GM19193 (cell line): ENCODE data around the gene RPL6.

Experiments used
- POLR2A ChIP-seq: IDR thresholded peaks from 4 replicates; pipeline ENCODE4 v1.6.1; 2011; ENCODE audit not compliant: insufficient read depth, insufficient read length; ENCODE audit errors: extremely low read depth

Gene RPL6

DNA sequence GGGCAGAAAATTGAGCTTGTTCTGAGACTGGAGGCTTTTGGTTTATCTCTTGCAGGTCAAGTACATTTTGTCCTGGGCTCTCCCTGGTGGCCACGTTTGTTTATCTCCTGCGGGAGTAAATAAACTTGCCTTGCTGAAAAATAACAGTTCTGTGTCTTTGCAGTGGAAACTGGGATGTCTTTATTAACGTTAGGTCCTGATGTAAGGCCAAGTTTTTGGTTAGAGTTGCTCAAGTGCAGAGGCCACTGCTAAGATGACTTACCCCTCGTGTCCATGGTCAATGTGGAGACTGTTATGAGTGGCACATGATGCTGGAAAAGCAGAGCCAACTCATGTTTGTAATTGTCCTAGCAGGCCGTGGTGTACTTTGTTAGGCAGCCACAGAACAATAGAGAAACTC, 13.1 kb upstream of the RPL6 start:
- no peak for TF ChIP-seq POLR2A

DNA sequence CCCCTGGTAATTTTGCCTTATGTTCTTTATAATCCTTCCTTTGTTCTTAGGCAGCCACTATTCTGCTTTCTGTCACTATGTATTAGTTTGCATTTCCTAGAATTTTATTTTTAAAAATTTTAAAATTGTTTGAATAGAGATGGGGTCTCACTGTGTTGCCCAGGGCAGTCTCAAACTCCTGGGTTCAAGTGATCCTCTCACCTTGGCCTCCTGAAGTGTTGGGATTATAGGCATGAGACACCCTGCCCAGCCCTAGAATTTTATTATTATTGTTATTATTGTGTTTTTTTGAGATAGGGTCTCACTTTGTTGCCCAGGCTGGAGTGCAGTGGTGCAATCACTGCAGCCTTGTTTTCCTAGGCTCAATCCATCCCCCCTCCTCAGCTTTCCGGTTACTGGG, 12.0 kb upstream of the RPL6 start:
- no peak for TF ChIP-seq POLR2A

DNA sequence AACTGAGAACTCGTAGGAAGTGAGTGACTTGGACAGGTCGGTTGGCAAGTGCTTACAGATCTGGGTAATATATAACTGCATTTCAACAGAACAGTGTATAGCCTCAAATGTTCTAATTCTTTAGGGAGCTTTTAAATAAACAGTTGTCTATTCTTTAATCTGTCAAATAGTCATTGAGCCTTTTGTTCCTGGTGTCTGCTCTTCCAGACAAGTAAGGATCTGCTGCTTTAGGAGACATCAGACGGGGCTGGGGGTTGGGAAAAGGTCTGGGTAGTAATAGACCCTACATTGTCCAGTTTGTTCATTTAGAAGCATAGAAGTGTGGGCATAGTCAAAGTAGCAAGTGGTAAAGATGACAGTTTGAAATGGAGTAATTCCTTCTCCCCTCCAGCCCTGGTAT, 11.3 kb upstream of the RPL6 start:
- no peak for TF ChIP-seq POLR2A

DNA sequence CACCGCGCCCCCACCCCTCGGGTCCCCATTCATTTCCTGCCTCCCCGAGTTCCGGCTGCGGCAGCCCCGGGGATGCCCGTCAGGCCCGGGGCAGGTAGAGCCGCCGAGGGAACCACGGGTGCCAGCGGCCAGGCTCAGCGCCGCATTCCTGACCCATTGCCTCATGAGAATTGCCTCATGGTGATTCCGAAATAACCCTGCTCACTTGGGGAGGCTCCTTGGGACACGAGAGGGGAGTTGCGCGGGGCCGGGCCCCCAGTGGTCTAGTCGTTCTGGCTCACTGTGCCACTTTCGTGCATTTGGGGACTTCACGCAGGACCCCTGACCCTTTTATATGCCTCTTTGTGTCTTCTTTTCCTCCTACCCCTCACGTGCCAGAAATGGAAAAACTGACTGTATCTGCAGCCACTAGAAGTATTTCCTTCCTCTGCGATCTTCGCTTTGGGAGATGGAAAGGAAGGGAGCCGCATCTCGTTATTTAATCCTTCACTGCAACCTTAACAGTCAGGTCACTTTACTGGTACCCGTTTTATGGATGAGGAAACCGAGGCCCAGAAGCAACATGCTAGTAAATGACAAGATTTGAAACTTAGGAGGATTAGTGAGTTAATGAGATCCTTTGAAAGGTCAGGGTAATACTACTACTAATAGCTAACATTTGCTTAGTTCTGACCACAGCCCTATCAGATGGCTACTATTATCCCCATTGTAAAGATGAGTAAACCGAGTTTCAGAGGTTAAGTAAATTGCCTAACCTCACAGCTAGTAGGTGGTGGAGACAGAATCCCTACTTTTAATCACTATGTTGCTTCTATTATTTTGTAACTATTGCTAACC, 10.1 kb upstream of the RPL6 start:
- no peak for TF ChIP-seq POLR2A

DNA sequence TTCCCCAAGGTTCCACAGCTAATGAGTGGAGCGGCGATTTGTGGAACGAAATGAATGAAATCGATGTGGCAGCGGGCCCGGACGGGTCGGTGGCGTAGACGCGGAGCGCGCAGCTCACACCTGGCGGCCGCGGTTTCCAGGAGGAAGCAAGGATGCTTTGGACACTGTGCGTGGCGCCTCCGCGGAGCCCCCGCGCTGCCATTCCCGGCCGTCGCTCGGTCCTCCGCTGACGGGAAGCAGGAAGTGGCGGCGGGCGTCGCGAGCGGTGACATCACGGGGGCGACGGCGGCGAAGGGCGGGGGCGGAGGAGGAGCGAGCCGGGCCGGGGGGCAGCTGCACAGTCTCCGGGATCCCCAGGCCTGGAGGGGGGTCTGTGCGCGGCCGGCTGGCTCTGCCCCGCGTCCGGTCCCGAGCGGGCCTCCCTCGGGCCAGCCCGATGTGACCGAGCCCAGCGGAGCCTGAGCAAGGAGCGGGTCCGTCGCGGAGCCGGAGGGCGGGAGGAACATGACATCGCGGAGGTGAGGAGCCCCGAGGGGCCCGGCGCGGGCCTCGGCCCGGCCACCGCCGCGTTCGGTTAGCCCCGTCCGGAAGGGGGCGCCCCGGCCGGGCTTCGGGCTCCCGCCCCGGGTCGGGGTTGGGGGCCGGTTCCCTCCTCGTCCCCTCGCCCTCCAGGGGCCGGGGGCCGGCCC, 9.3 kb upstream of the RPL6 start, which contains the start of gene PTPN11:
TSS of gene PTPN11 (plus strand) at position 340 of the 689 bp plus-strand sequence. CDS start at position 505, 165 bp downstream.
- peak; percentile 99 for TF ChIP-seq POLR2A

- TF ChIP-seq POLR2A = no peak
Observed at GRCh38 chr12:112418273-112418607, 8.8 kb upstream of the RPL6 start.

GRCh38 chr12:112413855-112414625, 4.6 kb upstream of the RPL6 start:
- TF ChIP-seq POLR2A = no peak

DNA sequence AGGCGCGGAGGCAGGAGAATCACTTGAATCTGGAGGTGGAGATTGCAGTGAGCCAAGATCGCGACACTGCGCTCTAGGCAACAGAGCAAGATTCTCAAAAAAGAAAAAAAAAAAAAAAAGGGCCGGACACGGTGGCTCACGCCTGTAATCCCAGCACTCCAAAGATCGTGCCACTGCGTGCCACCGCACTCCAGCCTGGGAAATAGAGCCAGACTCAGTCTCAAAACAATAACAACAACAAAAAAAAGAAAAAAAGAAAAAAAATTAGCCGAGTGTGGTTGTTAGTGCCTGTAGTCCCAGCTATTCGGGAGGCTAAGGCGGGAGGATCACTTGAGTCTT, 470 bp upstream of the RPL6 start:
- TF ChIP-seq POLR2A = no peak

- no peak for TF ChIP-seq POLR2A
Observed at GRCh38 chr12:112408621-112409020, 784 bp downstream of the RPL6 start.

DNA sequence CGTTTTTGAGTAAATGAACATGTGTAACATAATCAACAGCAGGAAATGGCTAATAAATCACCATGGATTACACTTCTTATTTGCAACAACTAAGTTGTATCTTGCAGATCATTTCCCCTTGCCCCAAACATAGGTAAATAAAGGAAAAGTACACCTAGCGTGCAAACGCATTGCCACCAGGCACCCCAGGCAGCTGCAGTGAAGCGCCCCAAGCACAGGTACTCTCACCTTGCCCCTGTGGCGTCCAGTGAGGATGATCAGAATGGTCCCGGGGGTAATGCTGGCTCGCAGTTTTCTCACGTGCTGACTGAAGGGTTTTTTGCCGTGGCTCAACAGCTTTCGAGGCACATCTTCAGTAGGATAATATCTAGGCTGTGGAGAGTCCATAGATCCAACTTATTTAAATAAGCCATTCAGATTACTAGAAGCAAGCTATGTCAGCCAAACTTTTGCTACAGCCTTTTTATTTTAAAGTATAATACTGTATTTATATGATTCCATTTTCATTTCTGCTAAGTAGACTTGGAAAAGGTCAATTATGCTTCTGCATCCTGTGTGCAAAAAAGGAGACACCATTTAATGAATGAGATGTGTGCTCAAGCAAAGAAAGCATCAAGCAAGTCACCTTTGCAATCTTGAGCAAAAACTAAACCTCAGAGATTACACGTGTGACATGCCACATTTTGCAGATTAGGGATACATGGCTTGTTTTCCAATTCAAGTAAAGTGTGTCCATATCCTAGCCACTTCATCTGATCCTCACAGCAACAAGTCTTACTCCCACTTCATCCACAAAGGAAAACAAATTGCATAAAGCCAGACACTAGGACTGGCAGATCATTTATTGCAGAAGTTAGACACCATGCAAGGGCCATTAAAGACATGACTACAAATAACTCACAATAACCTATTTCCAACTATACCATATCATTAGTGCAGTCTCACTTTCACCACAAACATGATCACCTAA, 2.6 kb downstream of the RPL6 start:
- peak; percentile 7 for TF ChIP-seq POLR2A

GRCh38 chr12:112401903-112402498, 7.4 kb downstream of the RPL6 start:
- TF ChIP-seq POLR2A = no peak

DNA sequence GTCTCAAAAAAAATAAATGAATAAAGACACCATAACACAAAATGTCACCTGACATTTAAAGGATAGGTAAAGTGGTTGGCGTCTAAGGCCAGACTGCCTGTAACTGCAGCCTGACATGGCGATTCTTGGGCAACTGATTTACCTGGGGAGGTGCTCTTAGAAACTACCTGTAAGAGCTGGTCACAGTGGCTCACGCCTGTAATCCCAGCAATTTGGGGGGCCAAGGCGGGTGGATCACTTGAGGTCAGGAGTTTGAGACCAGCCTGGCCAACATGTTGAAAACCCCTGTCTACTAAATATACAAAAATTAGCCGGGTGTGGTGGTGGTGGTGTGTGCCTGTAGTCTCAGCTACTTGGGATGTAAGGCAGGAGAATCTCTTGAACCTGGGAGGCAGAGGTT, 8.4 kb downstream of the RPL6 start:
- TF ChIP-seq POLR2A = no peak

DNA sequence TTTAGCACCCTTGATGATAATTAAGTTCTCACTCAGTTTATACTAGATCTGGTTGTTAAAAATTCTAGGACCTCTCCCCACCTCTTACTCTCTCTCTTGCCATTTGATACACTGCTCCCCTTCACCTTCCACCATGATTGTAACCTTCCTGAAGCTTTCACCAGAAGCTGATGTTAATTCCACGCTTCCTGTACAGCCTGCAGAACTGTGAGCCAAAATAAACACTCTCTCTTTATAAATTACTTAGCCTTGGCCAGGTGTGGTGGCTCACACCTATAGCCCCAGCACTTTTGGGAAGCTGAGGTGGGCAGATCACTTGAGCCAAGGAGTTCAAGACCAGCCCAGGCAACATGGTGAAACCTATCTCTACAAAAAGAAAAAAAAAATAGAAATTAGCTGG, 16.1 kb downstream of the RPL6 start:
- TF ChIP-seq POLR2A = no peak

GRCh38 chr12:112389228-112389627, 20.2 kb downstream of the RPL6 start:
- no peak for TF ChIP-seq POLR2A

DNA sequence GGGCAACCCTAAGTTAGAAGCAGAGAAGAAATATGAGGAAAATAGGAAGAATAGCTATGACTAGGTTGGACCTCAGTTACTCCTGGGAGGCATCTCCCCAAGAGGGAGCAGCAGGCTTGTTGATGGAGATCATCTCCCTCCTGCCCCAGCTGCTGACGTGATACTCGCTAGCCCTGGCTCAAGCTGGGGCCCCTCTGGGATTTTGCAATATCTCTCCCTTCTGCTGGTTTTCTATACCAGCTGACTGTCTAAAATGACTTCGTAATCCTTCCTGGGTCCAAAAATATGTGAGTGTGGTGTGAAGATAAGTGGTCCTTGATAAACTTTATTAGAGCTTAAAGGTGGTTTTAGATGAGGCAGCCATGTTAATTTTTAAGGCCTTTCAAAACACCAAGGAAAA, 22.7 kb downstream of the RPL6 start:
- TF ChIP-seq POLR2A = no peak

- TF ChIP-seq POLR2A = no peak
Observed at GRCh38 chr12:112382866-112383265, 26.5 kb downstream of the RPL6 start.
